K562 (cell line): ENCODE measurements around the gene BRINP2. TPM values are rescaled to one million over a fixed set of nuclear protein-coding genes. Genes with fewer than 3 reads are reported as not detected.

Source experiments
- ATAC-seq: fragments of 200-7000 bp; cut with Tn5 transposase; 3 replicates; pipeline ENCODE4 v1.9.1; 2020; ENCODE audit warnings: moderate library complexity
- BruUV-seq: library from RNA; stranded (reverse); fragments of 400-500 nt; replicated peaks from 2 replicates; lab custom pipeline; 2021; lab: Mats Ljungman, UMichigan
- CTCF ChIA-PET: fragments of 300-600 bp; formaldehyde crosslinking; extraction: SDS; loops from one replicate; lab custom pipeline; 2021; ENCODE audit warnings: low intra/inter-chr PET ratio; lab: Yijun Ruan, JAX
- POLR2A ChIA-PET: fragments of 300-600, 350-650 bp; sonication (Branson Sonifier 250); formaldehyde crosslinking; extraction: SDS; loops from one replicate; lab custom pipeline; 2021; ENCODE audit warnings: antibody characterized with exemption, inconsistent platforms; lab: Yijun Ruan, JAX
- DNase-seq, 4 experiments: peaks; one replicate each; pipeline versions ENCODE4 v3.0.0 to v3.0.0-alpha.2; 2011 to 2018; ENCODE audit warnings: low spot score in 3 of 4, mixed read lengths in 3 of 4; ENCODE audit errors: extremely low read depth in 1 of 4
- FAIRE-seq: peaks from 2 replicates; lab custom pipeline; 2011; peaks lifted over from hg19 to GRCh38; lab: Jason Lieb, UNC
- H2AFZ ChIP-seq: 2 replicates; pipeline ENCODE4 v1.6.0; 2011; ENCODE audit warnings: low read depth, low read length, control low read depth, inconsistent platforms
- H3K27ac ChIP-seq: fragments of 200-600 bp; 3 replicates; pipeline ENCODE4 v1.8.0; 2011; ENCODE audit warnings: low read depth, mild to moderate bottlenecking, control low read depth, inconsistent platforms, low read length, moderate library complexity, mixed read lengths; ENCODE audit errors: extremely low read depth
- H3K27me3 ChIP-seq, 2 experiments: fragments of 300-600 bp in 1 of 2; 2 replicates in 1 of 2; 3 replicates in 1 of 2; pipeline versions ENCODE4 v1.6.0 to v1.8.0; 2011; ENCODE audit warnings: inconsistent platforms in 2 of 2, low read length in 2 of 2, mild to moderate bottlenecking in 1 of 2, mixed read lengths in 1 of 2, moderate library complexity in 1 of 2; ENCODE audit not compliant: control insufficient read depth in 2 of 2, insufficient read depth in 2 of 2
- H3K36me3 ChIP-seq: fragments of 300-600 bp; 3 replicates; pipeline ENCODE4 v1.8.0; 2011; ENCODE audit warnings: mild to moderate bottlenecking, low read length, inconsistent platforms; ENCODE audit not compliant: control insufficient read depth, insufficient read depth
- H3K4me1 ChIP-seq, 2 experiments: fragments of 200-600 bp in 1 of 2; replicated peaks in 1 of 2; 2 replicates in 1 of 2; 3 replicates in 1 of 2; pipeline versions ENCODE4 v1.5.1 to v1.8.0; 2011; ENCODE audit warnings: inconsistent platforms in 2 of 2, low read length in 2 of 2, mild to moderate bottlenecking in 1 of 2, mixed read lengths in 1 of 2, moderate library complexity in 1 of 2; ENCODE audit not compliant: control insufficient read depth in 2 of 2, insufficient read depth in 2 of 2
- H3K4me2 ChIP-seq: 2 replicates; pipeline ENCODE4 v1.6.1; 2011; ENCODE audit warnings: low read length, control low read depth, inconsistent platforms, mixed read lengths; ENCODE audit not compliant: insufficient read depth
- H3K4me3 ChIP-seq: fragments of 200-600 bp; sonication (generic), shearing (Covaris generic); 2 replicates; pipeline ENCODE4 v1.5.1; 2016; ENCODE audit warnings: control low read depth, inconsistent platforms
- H3K79me2 ChIP-seq: fragments of 200-600 bp; 3 replicates; pipeline ENCODE4 v1.8.0; 2011; ENCODE audit warnings: low read length, inconsistent platforms; ENCODE audit not compliant: control insufficient read depth, insufficient read depth
- H3K9ac ChIP-seq, 2 experiments: 2 replicates each; pipeline versions ENCODE4 v1.6.0 to v1.6.1; 2011; ENCODE audit warnings: low read depth in 2 of 2, low read length in 2 of 2, control low read depth in 1 of 2, inconsistent platforms in 1 of 2, mild to moderate bottlenecking in 1 of 2, mixed read lengths in 1 of 2; ENCODE audit not compliant: insufficient read depth in 1 of 2
- H3K9me1 ChIP-seq: one replicate; pipeline ENCODE4 v1.6.0; 2011; ENCODE audit warnings: inconsistent platforms, mild to moderate bottlenecking, low read length, moderate library complexity; ENCODE audit not compliant: control insufficient read depth, insufficient read depth
- H3K9me3 ChIP-seq: replicated peaks from 2 replicates; pipeline ENCODE4 v1.5.1; 2011; ENCODE audit warnings: low read depth, low read length, inconsistent platforms; ENCODE audit not compliant: control insufficient read depth, insufficient read depth
- H4K20me1 ChIP-seq: replicated peaks from 2 replicates; pipeline ENCODE4 v1.6.1; 2011; ENCODE audit warnings: low read length, inconsistent platforms, mixed read lengths; ENCODE audit not compliant: control insufficient read depth, insufficient read depth
- ARID2 ChIP-seq: fragments of 450-650 bp; IDR thresholded peaks from 2 replicates; pipeline ENCODE4 v1.6.1; 2017; ENCODE audit warnings: antibody characterized with exemption, mild to moderate bottlenecking
- ATF1 ChIP-seq, 2 experiments: fragments of 450-650 bp in 1 of 2; IDR thresholded peaks; 2 replicates each; pipeline ENCODE4 v1.6.1; 2016; ENCODE audit warnings: missing compliant biosample characterization in 1 of 2, missing genetic modification characterization in 1 of 2
- BMI1 ChIP-seq: fragments of 150-350 bp; IDR thresholded peaks from 2 replicates; pipeline ENCODE4 v1.6.1; 2014; ENCODE audit warnings: low read length
- CHCHD3 ChIP-seq: fragments of 250-450 bp; sonication (Bioruptor Pico); IDR thresholded peaks from 2 replicates; pipeline ENCODE4 v2.1.2; 2022; ENCODE audit warnings: mild to moderate bottlenecking
- CREB1 ChIP-seq, 2 experiments: sonication (generic) in 1 of 2; formaldehyde crosslinking in 1 of 2; IDR thresholded peaks; 2 replicates each; pipeline versions ENCODE4 v1.6.1 to v1.8.0; 2012 to 2022; ENCODE audit warnings: inconsistent platforms in 1 of 2, mild to moderate bottlenecking in 1 of 2, missing genetic modification reagents in 1 of 2, moderate library complexity in 1 of 2
- ELF4 ChIP-seq: fragments of 450-650 bp; formaldehyde crosslinking; IDR thresholded peaks from 2 replicates; pipeline ENCODE4 v1.4.0; 2022; ENCODE audit warnings: missing genetic modification characterization
- FOXA1 ChIP-seq: fragments of 450-650 bp; IDR thresholded peaks from 2 replicates; pipeline ENCODE4 v1.6.1; 2016; ENCODE audit warnings: mild to moderate bottlenecking, borderline replicate concordance
- MED1 ChIP-seq: sonication (generic); formaldehyde crosslinking; IDR thresholded peaks from 2 replicates; pipeline ENCODE4 v1.8.1; 2023; ENCODE audit warnings: missing genetic modification reagents, borderline replicate concordance
- NBN ChIP-seq: fragments of 450-650 bp; IDR thresholded peaks from 2 replicates; pipeline ENCODE4 v1.6.1; 2016; ENCODE audit warnings: low read depth, mild to moderate bottlenecking
- NCOA1 ChIP-seq: fragments of 450-650 bp; IDR thresholded peaks from 2 replicates; pipeline ENCODE4 v1.6.1; 2016; ENCODE audit warnings: low read depth
- SRSF9 ChIP-seq: fragments of 200-400 bp; formaldehyde crosslinking; IDR thresholded peaks from 2 replicates; pipeline ENCODE4 v1.6.1; 2017; ENCODE audit warnings: low read depth, low read length, borderline replicate concordance
- XRCC3 ChIP-seq: fragments of 450-650 bp; IDR thresholded peaks from 2 replicates; pipeline ENCODE4 v1.6.1; 2017; ENCODE audit warnings: mild to moderate bottlenecking, moderate library complexity
- ZBTB7A ChIP-seq: IDR thresholded peaks from 2 replicates; pipeline ENCODE4 v1.6.1; 2011; ENCODE audit warnings: low read depth, mild to moderate bottlenecking, low read length, moderate library complexity, borderline replicate concordance; ENCODE audit not compliant: control insufficient read depth
- ZNF134 ChIP-seq: fragments of 250-450 bp; sonication (Bioruptor Pico); conservative IDR thresholded peaks from 2 replicates; pipeline ENCODE4 v1.4.0; 2020
- ZNF263 ChIP-seq: sonication (generic); formaldehyde crosslinking; IDR thresholded peaks from 2 replicates; pipeline ENCODE4 v1.8.0; 2022; ENCODE audit warnings: mild to moderate bottlenecking, missing genetic modification reagents, borderline replicate concordance
- ZNF77 ChIP-seq: fragments of 250-450 bp; sonication (Bioruptor Pico); IDR thresholded peaks from 2 replicates; pipeline ENCODE4 v1.5.0; 2020
- WGBS: fragments of 100-300 bp; shearing (Covaris generic); methylation state at CpG from one replicate; pipeline ENCODE4 v1.1.6; 2016; ENCODE audit warnings: low coverage, mixed read lengths; ENCODE audit not compliant: insufficient coverage; ENCODE audit errors: missing lambda C conversion rate; 5-methylcytosine and 5-hydroxymethylcytosine counted together
- in situ Hi-C: fragments of 300-500 bp; cut with MboI; formaldehyde crosslinking; loops from 4 replicates; pipeline ENCODE4 v1.15.0; 2018; ENCODE audit warnings: inconsistent platforms, mixed read lengths
- intact Hi-C: fragments of 100-400 bp; cut with micrococcal nuclease; formaldehyde crosslinking; loops from 2 replicates; pipeline ENCODE4 v1.14.2; 2022
- polyA plus RNA-seq, 8 experiments: library from polyadenylated mRNA; depleted of rRNA in 4 of 8; stranded (reverse) in 5 of 8; unstranded in 3 of 8; fragments of >200 nt; fragmentation: Nextera tagmentation in 2 of 8; fragmentation: Illumina TruSeq in 1 of 8; extraction: Ambion mirVana in 2 of 8; extraction: Trizol in 1 of 8; gene quantifications; 2 replicates each; pipeline versions ENCODE4 v1.2.1 to v1.2.3, GENCODE V29; 2011 to 2014; ENCODE audit warnings: inconsistent platforms in 1 of 8, missing spikeins in 1 of 8
- total RNA-seq, 7 experiments: library from RNA; depleted of rRNA in 6 of 7; stranded (reverse); fragments of >200 nt in 6 of 7; fragmentation: Illumina TruSeq in 2 of 7; extraction: Trizol in 2 of 7; gene quantifications; 2 replicates each; pipeline versions ENCODE4 v1.2.1 to v1.2.3, GENCODE V29; 2011 to 2021; ENCODE audit warnings: low replicate concordance in 1 of 7
- TF ChIP-seq, protein P1 (sequence below): fragments of 250-450 bp; sonication (Bioruptor Pico); IDR thresholded peaks from 2 replicates; pipeline ENCODE4 v1.5.0; 2021; ENCODE audit warnings: mild to moderate bottlenecking, borderline replicate concordance

BRINP2 gene
- total and polyA plus RNA-seq, 9 of the 15 experiments (the other 6 are each of a cell fraction or from before 2014, with no cell fraction given) = not detected

DNA sequence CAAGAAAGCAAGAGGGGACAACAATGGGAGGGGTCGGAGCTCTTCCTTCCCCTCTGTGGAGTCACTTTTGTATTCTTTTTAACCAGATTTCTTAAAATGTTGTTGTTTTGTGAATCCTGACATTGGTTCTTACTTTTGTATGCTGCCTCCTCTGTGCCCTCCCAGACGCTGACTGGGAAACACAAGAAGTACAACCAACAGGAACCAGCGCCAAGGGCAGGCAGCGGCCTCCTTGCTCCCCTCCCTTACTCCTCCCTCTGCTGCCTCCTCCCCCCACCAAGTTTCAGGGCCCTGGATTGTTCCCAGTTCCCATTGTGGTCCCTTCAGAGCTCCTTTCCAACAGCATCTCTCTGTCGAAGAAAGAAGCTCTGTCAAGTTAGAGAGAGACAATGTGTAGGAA, 111.1 kb downstream of the BRINP2 start:
- Histone ChIP-seq H2AFZ (no peak overlapping the region), H3K9me1 (no peaks in the 10 kb centered on the region), H3K4me1 (no peaks in the 10 kb centered on the region), H3K4me2 (no peak overlapping the region), H3K27ac (no peak overlapping the region), H3K4me3 (no peak overlapping the region), H4K20me1 (no peaks in the 10 kb centered on the region), H3K9ac (no peak overlapping the region), H3K79me2 (no peaks in the 10 kb centered on the region), H3K27me3 (no peaks in the 10 kb centered on the region), H3K9me3 (no peaks in the 10 kb centered on the region), H3K36me3 (no peaks in the 10 kb centered on the region)
- 0% methylated on average over 5 of the region's 5 CpGs for WGBS
- DNase-seq = no peak
- no peak for FAIRE-seq
- intact Hi-C loops = no loop called here
- CTCF ChIA-PET = no interaction called here
- in situ Hi-C loops = no loop called here
- TF ChIP-seq BMI1 (no peak), ZBTB7A (no peak), FOXA1 (no peak), ZNF77 (CRISPR knock-in tag) (no peak), ATF1 (CRISPR knock-in tag; IDR thresholded peaks at IDR 0.05) (no peak), ATF1 (tag; IDR thresholded peaks at IDR 0.05) (no peak), ELF4 (CRISPR knock-in tag) (no peak), SRSF9 (no peak), ZNF263 (no peak), NCOA1 (no peak), MED1 (CRISPR knock-in tag) (no peak), CHCHD3 (no peak), ARID2 (no peak), NBN (no peak), XRCC3 (no peak), ZNF134 (CRISPR knock-in tag) (no peak), CREB1 (IDR thresholded peaks at IDR 0.05) (no peak), CREB1 (CRISPR knock-in tag; IDR thresholded peaks at IDR 0.05) (no peak)
- TF ChIP-seq, protein P1, sequence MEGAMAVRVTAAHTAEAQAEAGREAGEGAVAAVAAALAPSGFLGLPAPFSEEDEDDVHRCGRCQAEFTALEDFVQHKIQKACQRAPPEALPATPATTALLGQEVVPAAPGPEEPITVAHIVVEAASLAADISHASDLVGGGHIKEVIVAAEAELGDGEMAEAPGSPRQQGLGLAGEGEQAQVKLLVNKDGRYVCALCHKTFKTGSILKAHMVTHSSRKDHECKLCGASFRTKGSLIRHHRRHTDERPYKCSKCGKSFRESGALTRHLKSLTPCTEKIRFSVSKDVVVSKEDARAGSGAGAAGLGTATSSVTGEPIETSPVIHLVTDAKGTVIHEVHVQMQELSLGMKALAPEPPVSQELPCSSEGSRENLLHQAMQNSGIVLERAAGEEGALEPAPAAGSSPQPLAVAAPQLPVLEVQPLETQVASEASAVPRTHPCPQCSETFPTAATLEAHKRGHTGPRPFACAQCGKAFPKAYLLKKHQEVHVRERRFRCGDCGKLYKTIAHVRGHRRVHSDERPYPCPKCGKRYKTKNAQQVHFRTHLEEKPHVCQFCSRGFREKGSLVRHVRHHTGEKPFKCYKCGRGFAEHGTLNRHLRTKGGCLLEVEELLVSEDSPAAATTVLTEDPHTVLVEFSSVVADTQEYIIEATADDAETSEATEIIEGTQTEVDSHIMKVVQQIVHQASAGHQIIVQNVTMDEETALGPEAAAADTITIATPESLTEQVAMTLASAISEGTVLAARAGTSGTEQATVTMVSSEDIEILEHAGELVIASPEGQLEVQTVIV (CRISPR knock-in tag) = no peak
- ATAC-seq = no peak
- BruUV-seq = no TSS peak
- POLR2A ChIA-PET = no interaction called here
